A673 (cell line): ENCODE measurements around the gene MID1.

Source experiments
- EZH2 ChIP-seq: fragments of 200-600 bp; sonication (generic); IDR thresholded peaks from 2 replicates; pipeline ENCODE4 v1.6.1; 2017; ENCODE audit warnings: borderline replicate concordance, low read depth, mild to moderate bottlenecking, mixed read lengths, antibody characterized with exemption, low read length; ENCODE audit not compliant: poor library complexity, severe bottlenecking
- TF ChIP-seq, protein P1 (sequence below): fragments of 300-800, 200-600 bp; sonication (generic); conservative IDR thresholded peaks from 2 replicates; pipeline ENCODE4 v1.5.1; 2017; ENCODE audit warnings: low read depth, mild to moderate bottlenecking, antibody characterized with exemption, low read length, moderate library complexity, mixed read lengths

DNA sequence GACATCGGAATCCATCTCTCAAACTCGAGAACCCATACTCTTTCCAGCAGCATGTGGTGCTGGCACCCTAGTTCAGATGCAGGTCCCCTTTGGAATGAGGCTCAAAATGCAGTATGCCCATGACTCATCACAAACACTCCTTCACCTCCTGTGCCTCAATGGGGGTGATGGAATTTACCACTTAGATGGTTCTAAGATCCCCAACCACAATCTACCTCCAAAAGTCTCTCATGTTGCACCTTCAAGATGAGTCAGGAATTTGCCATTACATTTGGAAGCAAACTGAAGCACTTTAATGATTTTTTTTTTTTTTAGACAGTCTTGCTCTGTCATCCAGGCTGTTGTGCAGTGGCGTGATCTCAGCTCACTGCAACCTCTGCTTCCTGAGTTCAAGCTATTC lies 8.5 kb upstream of the MID1 start:
- TF ChIP-seq, protein P1, sequence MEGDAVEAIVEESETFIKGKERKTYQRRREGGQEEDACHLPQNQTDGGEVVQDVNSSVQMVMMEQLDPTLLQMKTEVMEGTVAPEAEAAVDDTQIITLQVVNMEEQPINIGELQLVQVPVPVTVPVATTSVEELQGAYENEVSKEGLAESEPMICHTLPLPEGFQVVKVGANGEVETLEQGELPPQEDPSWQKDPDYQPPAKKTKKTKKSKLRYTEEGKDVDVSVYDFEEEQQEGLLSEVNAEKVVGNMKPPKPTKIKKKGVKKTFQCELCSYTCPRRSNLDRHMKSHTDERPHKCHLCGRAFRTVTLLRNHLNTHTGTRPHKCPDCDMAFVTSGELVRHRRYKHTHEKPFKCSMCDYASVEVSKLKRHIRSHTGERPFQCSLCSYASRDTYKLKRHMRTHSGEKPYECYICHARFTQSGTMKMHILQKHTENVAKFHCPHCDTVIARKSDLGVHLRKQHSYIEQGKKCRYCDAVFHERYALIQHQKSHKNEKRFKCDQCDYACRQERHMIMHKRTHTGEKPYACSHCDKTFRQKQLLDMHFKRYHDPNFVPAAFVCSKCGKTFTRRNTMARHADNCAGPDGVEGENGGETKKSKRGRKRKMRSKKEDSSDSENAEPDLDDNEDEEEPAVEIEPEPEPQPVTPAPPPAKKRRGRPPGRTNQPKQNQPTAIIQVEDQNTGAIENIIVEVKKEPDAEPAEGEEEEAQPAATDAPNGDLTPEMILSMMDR: no peak
- TF ChIP-seq EZH2: no peak
